Panc1 (cell line): ENCODE data around the gene CDK6.

Experiments
- CTCF ChIP-seq: fragments of 450-650 bp; IDR thresholded peaks from 2 replicates; pipeline ENCODE4 v1.5.1; 2017; ENCODE audit warnings: mild to moderate bottlenecking
- POLR2AphosphoS5 ChIP-seq: IDR thresholded peaks from 2 replicates; pipeline ENCODE4 v1.6.1; 2012; ENCODE audit warnings: mild to moderate bottlenecking, low read depth, low read length, moderate library complexity
- REST ChIP-seq, 2 experiments: IDR thresholded peaks; 2 replicates each; pipeline ENCODE4 v1.6.1; 2011 to 2012; ENCODE audit warnings: low read depth in 2 of 2, control low read depth in 1 of 2, low read length in 1 of 2, mild to moderate bottlenecking in 1 of 2, moderate library complexity in 1 of 2; ENCODE audit not compliant: insufficient read depth in 1 of 2

- TF ChIP-seq REST (IDR thresholded peaks at IDR 0.05; ENCODE audit: insufficient read depth in 1 of 2, low read depth in 2 of 2, low read length in 1 of 2) (no peak), CTCF (no peak), POLR2AphosphoS5 (no peak)
Observed at GRCh38 chr7:92794391-92794790, 42.0 kb downstream of the CDK6 start.
